IMR-90 (cell line): Measurements from ENCODE around the gene WDR90. TPM values are rescaled to one million over a fixed set of nuclear protein-coding genes. Genes with fewer than 3 reads are reported as not detected.

ENCODE experiments used
- ATAC-seq: fragments of 200-7000 bp; cut with Tn5 transposase; 2 replicates; pipeline ENCODE4 v1.9.1; 2020; ENCODE audit warnings: low read depth, mild to moderate bottlenecking, moderate library complexity
- BruUV-seq: library from RNA; stranded (reverse); fragments of 400-500 nt; replicated peaks from 2 replicates; lab custom pipeline; 2021; lab: Mats Ljungman, UMichigan
- CTCF ChIA-PET: fragments of 300-600 bp; formaldehyde crosslinking; extraction: SDS; loops from one replicate; lab custom pipeline; 2021; ENCODE audit warnings: antibody characterized with exemption; lab: Yijun Ruan, JAX
- POLR2A ChIA-PET: fragments of 300-600 bp; sonication (Branson Sonifier 250); formaldehyde crosslinking; loops from one replicate; lab custom pipeline; 2022; ENCODE audit warnings: antibody characterized with exemption; ENCODE audit not compliant: unreplicated experiment; lab: Charles Lee
- DNase-seq: peaks from one replicate; pipeline ENCODE4 v3.0.0; 2013
- H2AFZ ChIP-seq: replicated peaks from 2 replicates; pipeline ENCODE3; 2013; ENCODE audit warnings: low read length, mild to moderate bottlenecking; ENCODE audit not compliant: poor library complexity
- H2AK5ac ChIP-seq: 2 replicates; pipeline ENCODE4 v1.6.1; 2013; ENCODE audit warnings: low read depth, low read length, inconsistent platforms
- H2AK9ac ChIP-seq: replicated peaks from 2 replicates; pipeline ENCODE3; 2013; ENCODE audit warnings: mild to moderate bottlenecking, low read depth, low read length, moderate library complexity; ENCODE audit not compliant: poor library complexity
- H2BK120ac ChIP-seq: 2 replicates; pipeline ENCODE4 v1.6.1; 2013; ENCODE audit warnings: low read depth, low read length, inconsistent platforms
- H2BK15ac ChIP-seq: 3 replicates; pipeline ENCODE4 v1.6.1; 2013; ENCODE audit warnings: low read depth, low read length, inconsistent platforms
- H2BK20ac ChIP-seq: 2 replicates; pipeline ENCODE4 v1.6.1; 2013; ENCODE audit warnings: low read depth, mild to moderate bottlenecking, inconsistent platforms, low read length, moderate library complexity
- H2BK5ac ChIP-seq: 2 replicates; pipeline ENCODE4 v1.6.1; 2013; ENCODE audit warnings: mild to moderate bottlenecking, low read depth, low read length, inconsistent platforms; ENCODE audit not compliant: poor library complexity, severe bottlenecking
- H3K14ac ChIP-seq: replicated peaks from 2 replicates; pipeline ENCODE4 v1.6.1; 2013; ENCODE audit warnings: low read depth, low read length, inconsistent platforms
- H3K18ac ChIP-seq: 2 replicates; pipeline ENCODE4 v1.6.1; 2013; ENCODE audit warnings: low read depth, low read length, control low read depth
- H3K23ac ChIP-seq: 2 replicates; pipeline ENCODE4 v1.6.1; 2013; ENCODE audit warnings: low read depth, low read length, inconsistent platforms
- H3K27ac ChIP-seq: 2 replicates; pipeline ENCODE4 v1.5.1; 2013; ENCODE audit warnings: mild to moderate bottlenecking, control low read depth, low read length; ENCODE audit not compliant: insufficient read depth
- H3K27me3 ChIP-seq: 2 replicates; pipeline ENCODE4 v1.6.1; 2013; ENCODE audit warnings: low read length; ENCODE audit not compliant: control insufficient read depth, insufficient read depth
- H3K36me3 ChIP-seq: 2 replicates; pipeline ENCODE4 v1.6.1; 2013; ENCODE audit warnings: low read length, mixed read lengths; ENCODE audit not compliant: control insufficient read depth, insufficient read depth
- H3K4ac ChIP-seq: 2 replicates; pipeline ENCODE4 v1.6.1; 2013; ENCODE audit warnings: low read depth, low read length, inconsistent platforms
- H3K4me1 ChIP-seq: 2 replicates; pipeline ENCODE4 v1.6.1; 2013; ENCODE audit warnings: low read length, mixed read lengths; ENCODE audit not compliant: control insufficient read depth, insufficient read depth
- H3K4me2 ChIP-seq: 2 replicates; pipeline ENCODE4 v1.6.1; 2013; ENCODE audit warnings: low read depth, mild to moderate bottlenecking, control low read depth, low read length, moderate library complexity
- H3K4me3 ChIP-seq: 2 replicates; pipeline ENCODE4 v1.5.1; 2013; ENCODE audit warnings: low read depth, mild to moderate bottlenecking, control low read depth, low read length, moderate library complexity; ENCODE audit not compliant: insufficient read depth
- H3K56ac ChIP-seq: 2 replicates; pipeline ENCODE4 v1.6.1; 2013; ENCODE audit warnings: low read length, inconsistent platforms; ENCODE audit not compliant: insufficient read depth; ENCODE audit errors: extremely low read depth
- H3K79me1 ChIP-seq, 2 experiments: 2 replicates each; pipeline ENCODE4 v1.6.1; 2013; ENCODE audit warnings: low read length in 2 of 2, inconsistent platforms in 1 of 2, low read depth in 1 of 2
- H3K9ac ChIP-seq: 2 replicates; pipeline ENCODE4 v1.6.1; 2013; ENCODE audit warnings: low read depth, low read length, control low read depth
- H3K9me1 ChIP-seq: 2 replicates; pipeline ENCODE4 v1.6.1; 2013; ENCODE audit warnings: low read length, inconsistent platforms; ENCODE audit not compliant: insufficient read depth
- H3K9me3 ChIP-seq: 2 replicates; pipeline ENCODE4 v1.6.1; 2013; ENCODE audit warnings: low read length; ENCODE audit not compliant: control insufficient read depth, insufficient read depth
- H4K20me1 ChIP-seq: 2 replicates; pipeline ENCODE4 v1.6.1; 2013; ENCODE audit warnings: low read length, inconsistent platforms; ENCODE audit not compliant: insufficient read depth
- H4K5ac ChIP-seq: 2 replicates; pipeline ENCODE4 v1.6.1; 2013; ENCODE audit warnings: mild to moderate bottlenecking, low read depth, low read length, control low read depth
- H4K8ac ChIP-seq, 2 experiments: 2 replicates each; pipeline ENCODE4 v1.6.1; 2013; ENCODE audit warnings: low read depth in 2 of 2, low read length in 2 of 2, control low read depth in 1 of 2, inconsistent platforms in 1 of 2
- H4K91ac ChIP-seq: 2 replicates; pipeline ENCODE4 v1.6.1; 2013; ENCODE audit warnings: low read depth, low read length, inconsistent platforms; ENCODE audit not compliant: insufficient read depth
- NFE2L2 ChIP-seq: fragments of 150-350 bp; IDR thresholded peaks from 2 replicates; pipeline ENCODE4 v1.6.1; 2016; ENCODE audit warnings: low read depth, mild to moderate bottlenecking, low read length
- WGBS, 2 experiments: methylation state at CpG; one replicate each; pipeline versions ENCODE4 v1.1.5 to v1.1.7; 2013; ENCODE audit warnings: missing lambda C conversion rate in 2 of 2; ENCODE audit not compliant: insufficient read length in 1 of 2; ENCODE audit errors: extremely low coverage in 2 of 2; 5-methylcytosine and 5-hydroxymethylcytosine counted together
- dilution Hi-C: fragments of 300-500 bp; cut with HindIII; formaldehyde crosslinking; loops from one replicate; pipeline ENCODE4 v1.14.3; 2018; ENCODE audit warnings: low sequenced_read_pairs; ENCODE audit not compliant: unreplicated experiment
- in situ Hi-C: fragments of 300-500 bp; cut with MboI; formaldehyde crosslinking; loops from 3 replicates; pipeline ENCODE4 v1.14.3; 2019; ENCODE audit warnings: low sequenced_read_pairs, inconsistent platforms, mixed read lengths
- intact Hi-C: fragments of 100-400 bp; cut with micrococcal nuclease; formaldehyde crosslinking; loops from 2 replicates; pipeline ENCODE4 v1.10.0; 2022
- polyA plus RNA-seq, 3 experiments: library from polyadenylated mRNA; depleted of rRNA; stranded (reverse); fragments of >200 nt; gene quantifications; 2 replicates each; pipeline ENCODE4 v1.2.3, GENCODE V29; 2012; ENCODE audit warnings: low replicate concordance in 1 of 3
- total RNA-seq: library from RNA; depleted of rRNA; stranded (reverse); fragments of >200 nt; gene quantifications from 2 replicates; pipeline ENCODE4 v1.2.3, GENCODE V29; 2012
- TF ChIP-seq, protein P1 (sequence below): conservative IDR thresholded peaks from 2 replicates; pipeline ENCODE4 v1.5.1; 2012; ENCODE audit warnings: mild to moderate bottlenecking, low read depth, low read length, improper control_type of control experiment

Gene WDR90
- total and polyA plus RNA-seq, 2 of the 4 experiments (the other 2 are of a cell fraction), result 1.4 to 18.7 TPM

DNA sequence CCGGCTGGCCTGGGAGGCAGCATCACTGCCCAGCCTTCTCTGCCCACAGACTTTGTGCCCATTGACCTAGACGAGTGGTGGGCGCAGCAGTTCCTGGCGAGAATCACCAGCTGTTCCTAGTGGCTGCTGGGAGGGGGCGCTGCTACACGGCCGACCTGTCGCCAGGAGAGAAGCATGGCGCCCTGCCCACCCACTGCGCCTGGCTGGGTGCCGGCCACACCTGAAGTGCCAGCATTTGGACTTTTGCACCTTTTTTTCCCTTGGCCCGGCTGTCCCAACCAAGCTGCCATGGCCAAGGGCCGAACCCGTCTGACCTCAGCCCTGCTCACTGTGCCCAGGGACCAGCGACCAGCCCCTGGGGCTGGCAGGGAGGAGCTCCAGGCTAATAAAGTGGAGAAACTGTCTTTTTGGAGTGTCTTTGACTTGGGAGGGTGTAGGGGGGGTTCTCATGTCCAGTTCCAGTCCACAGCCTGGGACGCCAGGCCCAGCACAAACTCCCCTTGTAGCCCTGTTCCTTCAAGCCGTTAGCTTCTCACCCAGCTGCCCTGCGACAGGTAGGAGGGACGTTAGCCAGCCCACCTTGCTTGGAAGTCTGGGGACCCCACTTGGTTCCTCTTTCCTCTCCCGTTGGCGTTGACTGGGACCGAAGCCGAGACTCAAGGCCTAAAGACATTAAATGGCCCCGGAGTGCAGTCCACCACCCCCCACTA lies 939 bp upstream of the WDR90 start:
- Histone ChIP-seq H3K9me1 (peaks cover 15% of the 10 kb centered on the region), H4K20me1 (no peaks in the 10 kb centered on the region), H3K4ac (peak overlapping the region; percentile 85), H2BK120ac (no peak overlapping the region), H4K5ac (peak overlapping the region; percentile 85), H2BK15ac (no peak overlapping the region), H3K79me1 (peaks cover 12 to 46% of the 10 kb centered on the region in 2 experiments; a peak in 3 of 4 replicates), H3K9ac (peak overlapping the region; percentile 79), H3K4me1 (peaks cover 14% of the 10 kb centered on the region), H3K14ac (peak overlapping the region; percentile 46), H3K4me3 (peak overlapping the region; percentile 59), H4K8ac (peak overlapping the region; percentile 70 to 80), H4K91ac (peak overlapping the region; percentile 68; the same call in 1 of the 2 replicates), H3K27ac (peak overlapping the region; percentile 85), H2AK5ac (peak overlapping the region; percentile 48), H2BK20ac (no peak overlapping the region), H2AFZ (peak overlapping the region; percentile 96), H2AK9ac (peak overlapping the region; percentile 98), H3K9me3 (no peaks in the 10 kb centered on the region), H3K36me3 (peaks cover 1% of the 10 kb centered on the region; the same call in 1 of the 2 replicates), H3K18ac (no peak overlapping the region), H2BK5ac (peak overlapping the region; percentile 90), H3K27me3 (no peaks in the 10 kb centered on the region), H3K4me2 (peak overlapping the region; percentile 99), H3K23ac (peak overlapping the region; percentile 76), H3K56ac (peak overlapping the region; percentile 22; the same call in 1 of the 2 replicates)
- BruUV-seq, result no TSS peak
- in situ Hi-C loops, result loop anchor here (10.0 kb wide), 1 partner anchor 253 kb away; the partner anchor contains the start of gene NME4
- intact Hi-C loops, result no loop called here
- dilution Hi-C loops, result no loop called here
- ATAC-seq (no peak), DNase-seq (no peak)
- POLR2A ChIA-PET, result no interaction called here
- CTCF ChIA-PET, result interaction anchor here (0.8 kb wide), 1 partner anchor 12 kb away, joined by 3 read pairs; no protein-coding TSS in a partner anchor
- TF ChIP-seq NFE2L2, result no peak
- TF ChIP-seq, protein P1, sequence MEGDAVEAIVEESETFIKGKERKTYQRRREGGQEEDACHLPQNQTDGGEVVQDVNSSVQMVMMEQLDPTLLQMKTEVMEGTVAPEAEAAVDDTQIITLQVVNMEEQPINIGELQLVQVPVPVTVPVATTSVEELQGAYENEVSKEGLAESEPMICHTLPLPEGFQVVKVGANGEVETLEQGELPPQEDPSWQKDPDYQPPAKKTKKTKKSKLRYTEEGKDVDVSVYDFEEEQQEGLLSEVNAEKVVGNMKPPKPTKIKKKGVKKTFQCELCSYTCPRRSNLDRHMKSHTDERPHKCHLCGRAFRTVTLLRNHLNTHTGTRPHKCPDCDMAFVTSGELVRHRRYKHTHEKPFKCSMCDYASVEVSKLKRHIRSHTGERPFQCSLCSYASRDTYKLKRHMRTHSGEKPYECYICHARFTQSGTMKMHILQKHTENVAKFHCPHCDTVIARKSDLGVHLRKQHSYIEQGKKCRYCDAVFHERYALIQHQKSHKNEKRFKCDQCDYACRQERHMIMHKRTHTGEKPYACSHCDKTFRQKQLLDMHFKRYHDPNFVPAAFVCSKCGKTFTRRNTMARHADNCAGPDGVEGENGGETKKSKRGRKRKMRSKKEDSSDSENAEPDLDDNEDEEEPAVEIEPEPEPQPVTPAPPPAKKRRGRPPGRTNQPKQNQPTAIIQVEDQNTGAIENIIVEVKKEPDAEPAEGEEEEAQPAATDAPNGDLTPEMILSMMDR, result peak; percentile 37
- 46% methylated on average over 15 of the region's 24 CpGs; no CpG with 5 or more reads in 1 of the 2 experiments for WGBS, 2 experiments
